Choroid plexus epithelial cell (primary cell): ENCODE measurements around the gene SHC2.

Experiments
- DNase-seq: peaks from one replicate; pipeline ENCODE4 v3.0.0-alpha.2; 2010; ENCODE audit warnings: low read depth
- H3K4me3 ChIP-seq: 2 replicates; pipeline ENCODE4 v1.5.1; 2011; ENCODE audit warnings: low read depth, mild to moderate bottlenecking, control low read depth, low read length, moderate library complexity
- CTCF ChIP-seq: conservative IDR thresholded peaks from 2 replicates; pipeline ENCODE4 v1.5.1; 2011; ENCODE audit warnings: low read depth, mild to moderate bottlenecking, control low read depth, inconsistent platforms, low read length, moderate library complexity

Gene SHC2

GRCh38 chr19:406135-406781, 54.6 kb downstream of the SHC2 start:
- no peak for DNase-seq
- no peak overlapping the region for H3K4me3 ChIP-seq
- no peak for TF ChIP-seq CTCF

GRCh38 chr19:405121-405965, 55.5 kb downstream of the SHC2 start:
- no peak for DNase-seq
- TF ChIP-seq CTCF = no peak
- H3K4me3 ChIP-seq = no peak overlapping the region

- no peak overlapping the region for H3K4me3 ChIP-seq
- TF ChIP-seq CTCF = no peak
- DNase-seq = no peak
Measured at GRCh38 chr19:403221-404027, 57.4 kb downstream of the SHC2 start.

- no peak for TF ChIP-seq CTCF
- no peak overlapping the region for H3K4me3 ChIP-seq
- no peak for DNase-seq
Measured at GRCh38 chr19:402786-403185, 58.0 kb downstream of the SHC2 start.

GRCh38 chr19:401866-402511, 58.8 kb downstream of the SHC2 start:
- no peak for TF ChIP-seq CTCF
- H3K4me3 ChIP-seq = no peak overlapping the region
- no peak for DNase-seq

GRCh38 chr19:400976-401865, 59.6 kb downstream of the SHC2 start:
- H3K4me3 ChIP-seq = no peak overlapping the region
- DNase-seq = no peak
- no peak for TF ChIP-seq CTCF
